NT2/D1 (cell line): ENCODE results near the gene HPS6.

ENCODE experiments used
- SUZ12 ChIP-seq: IDR thresholded peaks from 2 replicates; pipeline ENCODE4 v1.6.1; 2011; ENCODE audit not compliant: insufficient read length, insufficient read depth; ENCODE audit errors: extremely low read depth
- YY1 ChIP-seq: IDR thresholded peaks from 2 replicates; pipeline ENCODE4 v1.6.1; 2011; ENCODE audit not compliant: insufficient read length, insufficient read depth
- ZNF274 ChIP-seq: IDR thresholded peaks from 2 replicates; pipeline ENCODE4 v1.6.1; 2011; ENCODE audit warnings: mild to moderate bottlenecking, low read depth, low read length

DNA sequence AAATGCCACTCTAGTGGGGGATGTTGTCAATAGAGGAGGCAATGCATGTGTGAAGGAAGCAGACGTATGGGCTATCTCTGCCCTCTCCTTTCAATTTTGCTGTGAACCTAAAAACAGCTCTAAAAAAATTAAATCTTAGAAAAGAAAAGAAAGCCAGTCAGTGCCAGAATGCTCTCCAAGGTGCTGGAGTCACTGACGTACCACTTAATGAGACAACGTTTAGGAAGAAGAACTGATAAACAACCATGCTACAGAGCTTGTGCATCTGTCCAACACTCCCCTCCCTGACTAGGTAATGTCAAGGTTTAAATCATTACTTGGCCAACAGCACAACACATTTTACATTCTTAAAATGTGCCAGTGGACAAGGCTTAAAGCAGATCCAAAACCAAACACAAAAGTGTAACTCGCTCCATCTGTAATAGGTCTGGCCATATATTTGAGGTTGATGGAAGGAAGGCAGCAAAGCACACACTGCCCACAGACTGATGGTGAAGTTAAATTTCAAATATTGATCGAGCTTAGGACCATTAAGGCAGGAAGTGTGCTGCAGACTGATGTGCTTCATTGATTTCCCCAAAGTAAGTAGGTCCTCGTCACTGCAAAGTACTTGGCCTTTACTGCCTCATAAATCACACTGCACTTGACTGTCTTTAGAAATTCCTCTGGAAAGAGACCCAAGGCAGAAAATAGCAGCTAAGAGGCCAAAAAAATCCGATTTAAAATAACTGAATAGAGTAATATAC is 24.7 kb upstream of the HPS6 start:
- TF ChIP-seq YY1 (no peak), SUZ12 (no peak), ZNF274 (no peak)
